Immature natural killer cell (primary cell): ENCODE results near the gene SENP6. TPM values are rescaled to one million over a fixed set of nuclear protein-coding genes. Genes with fewer than 3 reads are reported as not detected.
"Not testable (repeated sequence)": the region's sequence is repeated elsewhere in the genome, so short reads cannot be mapped to it uniquely, and the experiment has no call there.

Experiments used
- DNase-seq, 3 donors: peaks; one replicate each; pipeline ENCODE4 v3.0.0; 2022; ENCODE audit warnings: mixed read lengths in 1 of 3
- H3K27ac Mint-ChIP-seq, 6 donors: one replicate each; pipeline ENCODE4 v1.8.0; 2020; ENCODE audit warnings: mixed read lengths in 6 of 6, mild to moderate bottlenecking in 5 of 6, inconsistent platforms in 4 of 6, moderate library complexity in 3 of 6
- H3K27me3 Mint-ChIP-seq, 3 donors: one replicate each; pipeline ENCODE4 v1.8.0; 2020 to 2021; ENCODE audit warnings: low read depth in 3 of 3, mild to moderate bottlenecking in 3 of 3, mixed read lengths in 3 of 3, moderate library complexity in 3 of 3, inconsistent platforms in 1 of 3
- H3K36me3 Mint-ChIP-seq, 3 donors: one replicate each; pipeline ENCODE4 v1.8.0; 2020; ENCODE audit warnings: mixed read lengths in 3 of 3, inconsistent platforms in 2 of 3, mild to moderate bottlenecking in 2 of 3
- H3K4me1 Mint-ChIP-seq, 2 donors: one replicate each; pipeline ENCODE4 v1.8.0; 2020; ENCODE audit warnings: inconsistent platforms in 2 of 2, mild to moderate bottlenecking in 2 of 2, mixed read lengths in 2 of 2, moderate library complexity in 1 of 2
- H3K4me3 Mint-ChIP-seq, 5 donors: one replicate each; pipeline ENCODE4 v1.8.0; 2020; ENCODE audit warnings: mild to moderate bottlenecking in 5 of 5, mixed read lengths in 5 of 5, inconsistent platforms in 3 of 5, moderate library complexity in 3 of 5
- H3K9me3 Mint-ChIP-seq, 6 donors: one replicate each; pipeline ENCODE4 v1.8.0; 2020; ENCODE audit warnings: mild to moderate bottlenecking in 6 of 6, mixed read lengths in 6 of 6, inconsistent platforms in 4 of 6, moderate library complexity in 3 of 6
- polyA plus RNA-seq, 3 donors: library from polyadenylated mRNA; unstranded; fragments of 300-500 nt; fragmentation: Illumina TruSeq; gene quantifications; one replicate each; pipeline ENCODE4 v1.2.3, GENCODE V29; 2021

The SENP6 gene
- polyA plus RNA-seq, 3 donors from 2014 or later = 32.5 to 57.3 (median 33.0) TPM

DNA sequence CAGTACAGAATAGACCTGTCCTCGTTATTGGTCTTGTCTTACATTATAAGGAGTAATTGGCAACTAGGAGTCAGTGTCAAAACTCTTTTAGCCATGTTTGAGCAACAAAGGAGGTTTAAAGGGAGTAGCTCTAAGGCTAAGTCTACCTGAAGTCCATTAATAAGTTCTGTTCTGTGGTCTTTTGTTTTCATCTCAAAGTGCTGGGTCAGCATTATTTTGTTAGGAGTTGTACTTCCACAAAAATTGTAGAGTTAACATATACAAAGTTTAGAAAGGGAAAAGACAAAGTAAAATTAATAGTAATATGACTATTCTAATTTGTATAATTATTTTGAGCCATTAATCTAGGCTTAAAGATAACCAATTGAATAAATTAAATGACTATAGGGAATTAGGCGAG is 12.7 kb upstream of the SENP6 start:
- H3K4me3 Mint-ChIP-seq = no peak overlapping the region
- no peak for DNase-seq
- no peak overlapping the region for H3K27ac Mint-ChIP-seq
- no peaks in the 10 kb centered on the region for H3K27me3 Mint-ChIP-seq
- H3K4me1 Mint-ChIP-seq = no peaks in the 10 kb centered on the region
- no peaks in the 10 kb centered on the region for H3K36me3 Mint-ChIP-seq
- H3K9me3 Mint-ChIP-seq = no peaks in the 10 kb centered on the region

DNA sequence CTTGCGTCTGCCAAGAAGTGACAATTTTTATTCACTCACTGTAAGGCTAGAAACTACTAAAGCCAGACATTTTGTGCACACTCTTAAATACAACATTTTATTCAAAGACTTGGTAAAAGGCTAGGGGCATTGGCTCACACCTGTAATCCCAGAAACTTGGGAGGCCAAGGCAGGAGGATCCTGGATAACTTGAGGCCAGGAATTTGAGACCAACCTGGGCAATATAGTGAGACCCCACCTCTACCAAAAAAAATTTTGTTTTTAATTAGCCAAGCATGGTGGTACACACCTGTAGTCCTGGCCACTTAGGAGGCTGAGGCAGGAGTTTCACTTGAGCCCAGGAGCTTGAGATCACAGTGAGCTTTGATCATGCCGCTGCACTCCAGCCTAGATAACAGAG is 11.3 kb upstream of the SENP6 start:
- DNase-seq = no peak
- Mint-ChIP-seq H3K4me3 (no peak overlapping the region), H3K27me3 (peaks cover 0 to 1% (median 0%) of the 10 kb centered on the region in 3 donors), H3K27ac (no peak overlapping the region), H3K4me1 (no peaks in the 10 kb centered on the region), H3K36me3 (no peaks in the 10 kb centered on the region), H3K9me3 (peaks cover 0 to 1% (median 0%) of the 10 kb centered on the region in 6 donors)

GRCh38 chr6:75596380-75596779 is 5.3 kb upstream of the SENP6 start:
- H3K36me3 Mint-ChIP-seq, H3K27me3 Mint-ChIP-seq, H3K4me3 Mint-ChIP-seq, H3K27ac Mint-ChIP-seq, DNase-seq, H3K9me3 Mint-ChIP-seq: not testable (repeated sequence)
- peaks cover 10 to 23% of the 10 kb centered on the region in 2 donors for H3K4me1 Mint-ChIP-seq

DNA sequence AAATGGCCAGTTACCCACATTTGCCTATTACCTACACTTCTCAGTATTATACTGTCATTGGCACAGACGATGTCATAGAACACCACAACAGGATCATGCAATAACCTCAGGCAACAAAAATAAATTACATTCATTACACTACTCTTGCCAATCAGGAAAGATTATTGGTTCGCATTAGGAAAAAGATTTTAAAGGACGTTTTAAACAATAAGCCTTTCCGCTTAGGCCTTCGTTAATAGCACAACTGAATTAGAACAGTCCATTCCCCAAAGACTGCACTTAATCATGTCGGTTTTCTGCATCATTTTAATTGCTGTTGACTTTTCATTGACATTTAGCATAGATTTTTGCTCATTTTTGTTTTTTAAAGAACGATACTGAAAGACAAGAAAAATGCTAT is 912 bp upstream of the SENP6 start:
- H3K27ac Mint-ChIP-seq = peak overlapping the region; percentile 88 to 99 (median 96)
- H3K9me3 Mint-ChIP-seq = no peaks in the 10 kb centered on the region
- peaks cover 2 to 16% (median 7%) of the 10 kb centered on the region in 3 donors for H3K27me3 Mint-ChIP-seq
- peak overlapping the region; percentile 51 to 99 (median 93) for H3K4me3 Mint-ChIP-seq
- peaks cover 44 to 58% of the 10 kb centered on the region in 2 donors for H3K4me1 Mint-ChIP-seq
- no peak for DNase-seq
- H3K36me3 Mint-ChIP-seq = no peaks in the 10 kb centered on the region

- Mint-ChIP-seq H3K4me1 (peaks cover 55 to 76% of the 10 kb centered on the region in 2 donors), H3K9me3 (no peaks in the 10 kb centered on the region), H3K4me3 (peak overlapping the region; percentile 97 to 99 (median 99)), H3K27me3 (peaks cover 2 to 17% (median 7%) of the 10 kb centered on the region in 3 donors), H3K27ac (peak overlapping the region; percentile 95 to 99 (median 98)), H3K36me3 (no peaks in the 10 kb centered on the region)
- peak in 1 of 3 donors; percentile 64 for DNase-seq
Observed at GRCh38 chr6:75602246-75603105, 796 bp downstream of the SENP6 start.

- Mint-ChIP-seq H3K36me3 (no peaks in the 10 kb centered on the region), H3K27me3 (peaks cover 2 to 17% (median 7%) of the 10 kb centered on the region in 3 donors), H3K4me3 (peak overlapping the region; percentile 97 to 99 (median 99)), H3K9me3 (no peaks in the 10 kb centered on the region), H3K4me1 (peaks cover 59 to 81% of the 10 kb centered on the region in 2 donors), H3K27ac (peak overlapping the region; percentile 95 to 99 (median 98))
- DNase-seq = no peak
Observed at GRCh38 chr6:75603106-75603420, 1.4 kb downstream of the SENP6 start.

GRCh38 chr6:75604294-75604693 is 2.6 kb downstream of the SENP6 start:
- Mint-ChIP-seq H3K36me3 (no peaks in the 10 kb centered on the region), H3K4me1 (peaks cover 69 to 85% of the 10 kb centered on the region in 2 donors), H3K27me3 (peaks cover 2 to 17% (median 7%) of the 10 kb centered on the region in 3 donors), H3K27ac (peak overlapping the region in 5 of 6 donors; percentile 95 to 99 (median 98)), H3K4me3 (peak overlapping the region; percentile 97 to 99 (median 99)), H3K9me3 (no peaks in the 10 kb centered on the region)
- DNase-seq = no peak

GRCh38 chr6:75605635-75606034 is 4.0 kb downstream of the SENP6 start:
- H3K27me3 Mint-ChIP-seq = peaks cover 2 to 15% (median 7%) of the 10 kb centered on the region in 3 donors
- DNase-seq = no peak
- peaks cover 79 to 92% of the 10 kb centered on the region in 2 donors for H3K4me1 Mint-ChIP-seq
- peak overlapping the region in 4 of 6 donors; percentile 7 to 40 (median 36) for H3K27ac Mint-ChIP-seq
- H3K36me3 Mint-ChIP-seq = no peaks in the 10 kb centered on the region
- H3K9me3 Mint-ChIP-seq = no peaks in the 10 kb centered on the region
- H3K4me3 Mint-ChIP-seq = peak overlapping the region in 2 of 5 donors; percentile 6 to 46

DNA sequence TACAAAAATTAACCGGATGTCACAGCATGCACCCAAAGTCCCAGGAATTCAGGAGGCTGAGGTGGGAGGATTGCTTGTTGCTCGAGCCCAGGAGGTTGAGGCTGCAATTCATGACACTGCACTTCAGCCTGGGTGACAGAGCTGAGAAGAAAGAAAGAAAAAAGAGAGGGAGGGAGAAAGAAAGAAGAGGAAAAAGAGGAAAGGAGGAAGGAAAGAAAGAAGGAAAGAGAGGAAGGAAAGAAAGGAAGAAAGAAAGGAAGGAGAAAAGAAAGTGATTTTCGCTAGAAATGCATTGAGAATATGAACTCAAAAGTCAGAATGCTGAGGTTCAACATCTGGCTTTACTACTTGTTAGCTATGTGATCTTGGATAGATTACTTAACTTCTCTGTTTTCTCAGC is 6.6 kb downstream of the SENP6 start:
- Mint-ChIP-seq H3K9me3 (no peaks in the 10 kb centered on the region), H3K27ac (peak overlapping the region in 4 of 6 donors; percentile 7 to 78 (median 72)), H3K36me3 (no peaks in the 10 kb centered on the region), H3K27me3 (peaks cover 0 to 3% (median 0%) of the 10 kb centered on the region in 3 donors), H3K4me3 (no peak overlapping the region), H3K4me1 (peaks cover 89 to 96% of the 10 kb centered on the region in 2 donors)
- no peak for DNase-seq

DNA sequence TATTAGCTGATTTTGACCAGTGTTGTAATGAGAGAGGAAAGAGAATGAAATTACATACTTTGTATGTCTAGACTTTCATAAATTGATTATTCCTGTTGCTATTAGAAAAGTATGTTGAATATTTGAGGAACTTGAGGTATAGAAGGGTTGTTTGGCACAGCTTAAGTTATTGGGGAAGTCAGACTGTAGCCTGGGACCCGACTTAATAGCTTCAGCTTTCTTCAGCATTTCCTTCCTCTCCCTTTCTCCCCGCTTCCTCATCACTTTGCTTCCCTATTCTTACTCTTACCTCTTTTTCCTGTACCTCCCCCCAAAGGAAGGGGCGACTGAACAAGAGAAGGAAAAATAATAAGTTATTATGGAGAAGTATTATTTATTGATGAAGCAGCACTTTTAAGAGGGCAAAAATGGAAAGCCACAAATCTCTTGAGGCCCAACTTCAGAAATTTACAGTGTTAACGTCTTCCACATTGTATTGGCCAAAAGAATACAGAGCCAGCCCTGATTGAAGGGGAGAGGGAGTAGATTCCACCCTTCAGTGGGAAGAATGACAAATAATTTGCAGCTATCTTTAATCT is 7.4 kb downstream of the SENP6 start:
- DNase-seq = no peak
- Mint-ChIP-seq H3K27ac (peak overlapping the region; percentile 7 to 72 (median 26)), H3K27me3 (peaks cover 0 to 3% (median 0%) of the 10 kb centered on the region in 3 donors), H3K36me3 (no peaks in the 10 kb centered on the region), H3K4me3 (peak overlapping the region in 2 of 5 donors; percentile 12 to 27), H3K4me1 (peaks cover 89 to 96% of the 10 kb centered on the region in 2 donors), H3K9me3 (no peaks in the 10 kb centered on the region)

DNA sequence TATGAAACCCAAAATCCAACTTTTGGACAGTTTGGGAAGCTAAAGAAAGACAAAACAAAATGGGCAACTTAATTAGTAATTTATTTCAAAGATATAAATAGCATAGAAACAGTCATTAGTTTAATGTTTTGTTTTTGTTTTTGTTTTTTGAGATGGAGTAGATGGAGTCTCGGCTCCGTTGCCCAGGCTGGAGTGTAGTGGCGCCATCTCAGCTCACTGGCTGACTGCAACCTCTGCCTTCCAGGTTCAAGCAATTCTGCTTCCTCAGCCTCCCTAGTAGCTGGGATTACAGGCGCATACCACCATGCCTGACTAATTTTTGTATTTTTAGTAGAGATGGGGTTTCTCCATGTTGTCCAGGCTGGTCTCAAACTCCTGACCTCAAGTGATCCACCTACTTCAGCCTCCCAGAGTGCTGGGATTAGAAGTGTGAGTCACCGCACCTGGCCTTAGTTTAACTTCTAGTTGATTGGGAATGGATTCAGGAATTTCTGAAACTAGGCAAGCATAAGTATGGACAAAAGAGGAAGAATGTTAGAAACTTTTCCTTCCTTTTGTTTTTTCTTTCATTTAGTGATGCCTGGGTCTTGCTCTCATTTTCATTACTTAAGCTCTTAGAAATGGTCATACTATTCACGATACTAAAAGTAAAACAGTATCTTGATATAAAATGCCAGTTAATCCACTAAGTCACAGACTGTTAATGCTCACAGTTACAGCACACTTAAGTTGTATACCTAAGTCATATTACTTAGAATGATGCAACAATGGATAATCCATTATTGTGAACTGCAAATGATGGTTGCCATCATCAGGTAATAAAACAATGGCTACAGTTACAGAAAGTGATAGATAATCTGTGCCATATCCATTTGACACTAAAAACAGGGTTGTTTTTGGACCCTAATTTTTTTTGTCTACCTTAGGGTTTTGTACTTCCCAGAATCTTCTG is 8.2 kb downstream of the SENP6 start:
- Mint-ChIP-seq H3K4me3 (peak overlapping the region in 1 of 5 donors; percentile 12), H3K4me1 (peaks cover 91 to 100% of the 10 kb centered on the region in 2 donors)
- DNase-seq = no peak

DNA sequence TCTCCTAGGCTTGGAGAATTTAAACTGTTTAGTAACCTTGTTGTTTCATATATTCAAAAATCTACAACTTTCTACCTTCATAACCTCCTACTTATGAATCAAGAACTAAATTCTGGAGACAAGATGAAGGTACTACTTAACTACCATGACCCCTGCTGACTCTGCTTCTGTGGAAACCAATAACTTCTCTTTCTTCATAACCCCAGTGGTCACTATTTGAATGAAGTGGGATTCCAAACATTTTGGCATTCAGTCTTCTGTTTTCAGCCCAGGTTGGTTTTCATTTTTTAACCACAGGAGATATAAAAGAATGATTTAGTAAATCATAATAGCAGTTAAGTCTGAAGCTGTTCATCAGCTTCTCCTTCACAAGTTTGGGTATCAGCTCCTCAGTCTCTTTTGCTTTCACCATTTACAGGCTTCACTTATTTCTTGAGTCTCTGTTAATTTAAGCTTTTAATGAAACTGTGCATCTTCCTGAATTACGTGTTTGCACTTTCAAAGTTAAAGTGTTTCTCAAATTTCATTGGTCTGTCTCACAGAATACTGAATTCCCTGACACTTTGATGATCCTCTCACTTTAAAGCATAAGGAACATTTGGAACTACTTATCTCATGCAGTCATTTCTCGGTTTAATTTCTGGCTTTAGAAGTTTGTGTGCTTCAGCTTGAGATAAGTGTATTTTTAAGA is 9.5 kb downstream of the SENP6 start:
- DNase-seq = no peak
- no peaks in the 10 kb centered on the region for H3K36me3 Mint-ChIP-seq
- H3K27me3 Mint-ChIP-seq = peaks cover 0 to 3% (median 0%) of the 10 kb centered on the region in 3 donors
- H3K9me3 Mint-ChIP-seq = no peaks in the 10 kb centered on the region
- peak overlapping the region in 5 of 6 donors; percentile 69 to 87 (median 85) for H3K27ac Mint-ChIP-seq
- H3K4me3 Mint-ChIP-seq = peak overlapping the region in 2 of 5 donors; percentile 87 to 88
- H3K4me1 Mint-ChIP-seq = peaks cover 93 to 100% of the 10 kb centered on the region in 2 donors

More for the DNA sequence above, 8.2 kb downstream of the SENP6 start:
- Mint-ChIP-seq H3K27me3 (peaks cover 0 to 3% (median 0%) of the 10 kb centered on the region in 3 donors), H3K9me3 (no peaks in the 10 kb centered on the region), H3K36me3 (no peaks in the 10 kb centered on the region), H3K27ac (peak overlapping the region in 4 of 6 donors; percentile 13 to 72 (median 31))
